Heart right ventricle (tissue), 16 donors: ENCODE measurements around the gene PIWIL4. TPM values are rescaled to one million over a fixed set of nuclear protein-coding genes. Genes with fewer than 3 reads are reported as not detected.
A peak's percentile ranks its signal among the peaks of the same experiment; 100 is the strongest.

Experiments
- ATAC-seq, 8 donors: fragments of 200-7000 bp; cut with Tn5 transposase; one replicate each; pipeline ENCODE4 v1.9.1; 2020; ENCODE audit warnings: mild to moderate bottlenecking in 8 of 8, moderate library complexity in 8 of 8, moderate number of reproducible peaks in 1 of 8
- DNase-seq, 2 donors: peaks; one replicate each; pipeline ENCODE4 v3.0.0-alpha.2; 2020
- H3K27ac ChIP-seq, 10 donors: fragments of 200-600 bp; sonication (generic) in 2 of 10; one replicate each; pipeline versions ENCODE4 v1.5.0 to v1.8.0; 2020 to 2022; ENCODE audit warnings: mild to moderate bottlenecking in 3 of 10
- H3K27me3 ChIP-seq, 7 donors: fragments of 200-600 bp; one replicate each; pipeline ENCODE4 v1.8.0; 2021 to 2022; ENCODE audit warnings: mild to moderate bottlenecking in 2 of 7
- H3K36me3 ChIP-seq, 9 donors: fragments of 200-600 bp; sonication (generic) in 1 of 9; one replicate each; pipeline versions ENCODE4 v1.5.0 to v1.8.0; 2020 to 2022; ENCODE audit warnings: mild to moderate bottlenecking in 2 of 9
- H3K4me1 ChIP-seq, 9 donors: fragments of 200-600 bp; sonication (generic) in 1 of 9; one replicate each; pipeline versions ENCODE4 v1.5.0 to v1.8.0; 2020 to 2022; ENCODE audit warnings: mild to moderate bottlenecking in 4 of 9
- H3K4me3 ChIP-seq, 10 donors: fragments of 200-600 bp; sonication (generic) in 2 of 10; one replicate each; pipeline versions ENCODE4 v1.5.0 to v1.8.0; 2020 to 2022; ENCODE audit warnings: mild to moderate bottlenecking in 7 of 10, moderate library complexity in 2 of 10
- H3K9me3 ChIP-seq, 11 donors: fragments of 200-600 bp in 10 of 11; sonication (generic) in 2 of 11; one replicate each; pipeline versions ENCODE4 v1.5.0 to v1.8.0; 2013 to 2022; ENCODE audit warnings: mild to moderate bottlenecking in 2 of 11, control low read depth in 1 of 11, moderate library complexity in 1 of 11
- CTCF ChIP-seq, 9 donors: fragments of 200-600 bp; sonication (generic) in 2 of 9; IDR thresholded peaks; one replicate each; pipeline versions ENCODE4 v1.5.0 to v1.8.0; 2021 to 2022; ENCODE audit warnings: antibody characterized with exemption in 9 of 9, mild to moderate bottlenecking in 5 of 9, moderate library complexity in 1 of 9
- WGBS, 2 donors: extraction: QIAGEN DNeasy Blood & Tissue Kit; methylation state at CpG; one replicate each; pipeline ENCODE4 v1.1.7; 2013; ENCODE audit warnings: inconsistent platforms in 1 of 2; 5-methylcytosine and 5-hydroxymethylcytosine counted together
- intact Hi-C, 10 donors: fragments of 100-400 bp; cut with DNase I; formaldehyde crosslinking; loops; one replicate each; pipeline versions ENCODE4 v1.11.1 to v1.14.2; 2022
- polyA plus RNA-seq, 2 donors: library from polyadenylated mRNA; stranded (reverse); fragments of 200-250 nt; gene quantifications; one replicate each; pipeline ENCODE4 v1.2.3, GENCODE V29; 2013
- total RNA-seq, 10 donors: library from RNA; stranded (reverse); fragmentation: NEBNext Ultra II Directional in 3 of 10; extraction: Animal tissue kit (Norgen Biotek cat#: 25700) in 3 of 10; gene quantifications; one replicate each; pipeline versions ENCODE4 v1.2.1 to v1.2.4, GENCODE V29; 2021 to 2023
- donor health status: Arrhythmogenic right ventricular cardiomyopathy.
- donor health status: ischemic (EF 13 %, LVEDD 7.1; RV severe dilation, severe dysfunction).
- donor health status: healthy with polysubstance abuse.
- donor health status: DM: no; HTN: yes; CAD: no.
- donor health status: DM: no; HTN: no; CAD: no.
- donor health status: ischemic (EF 25% LVEDD 6.9; RV normal size, moderate dysfunction).
- donor health status: ischemic (EF 25% LVEDD 5.7; RV mildly dilated, moderate dysfunction).
- donor health status: healthy.
- donor health status: DM: yes; HTN: yes; CAD: no.
- donor health status: Ischemic cardiomyopathy.
- donor health status: ischemic (EF 35%, LVEDD 5.7; RV mildly dilated, moderate dysfunction).
- donor health status: nonischemic (EF 11% LVEDD 7.7; RV severe dilation, severe dysfunction).
- donor health status: DM: yes; HTN: yes; CAD: no.
- donor health status: PGD.
- donor health status: ischemic (EF 29% LVEDD 5.4; RV normal size, mild dysfunction).
- donor health status: nonischemic (EF 23%, LVEDD 6.1; RV moderate dilation, normal function).

The PIWIL4 gene
- total and polyA plus RNA-seq, 12 donors = 0.37 to 2.6 (median 1.3) TPM

- DNase-seq = no peak
Observed at GRCh38 chr11:94583213-94583865, 16.2 kb downstream of the PIWIL4 start.

GRCh38 chr11:94583866-94584500 lies 16.8 kb downstream of the PIWIL4 start:
- WGBS, 2 donors = 73 to 75% methylated on average over 3 of the region's 3 CpGs
- DNase-seq (no peak), ATAC-seq (peak in 1 of 8 donors; percentile 51)
- Histone ChIP-seq H3K9me3 (no peaks in the 10 kb centered on the region), H3K27ac (peak overlapping the region in 1 of 10 donors; percentile 77), H3K27me3 (no peaks in the 10 kb centered on the region), H3K4me1 (peaks cover 0 to 26% (median 0%) of the 10 kb centered on the region in 9 donors), H3K4me3 (no peak overlapping the region), H3K36me3 (peaks cover 0 to 5% (median 0%) of the 10 kb centered on the region in 9 donors)
- intact Hi-C loops = no loop called here
- no peak for TF ChIP-seq CTCF (IDR thresholded peaks at IDR 0.05)

More at GRCh38 chr11:94583213-94583865, 16.2 kb downstream of the PIWIL4 start:
- intact Hi-C loops = no loop called here
- Histone ChIP-seq H3K9me3 (no peaks in the 10 kb centered on the region), H3K27ac (peak overlapping the region in 1 of 10 donors; percentile 77), H3K4me3 (no peak overlapping the region), H3K4me1 (peaks cover 0 to 26% (median 0%) of the 10 kb centered on the region in 9 donors), H3K36me3 (peaks cover 0 to 5% (median 0%) of the 10 kb centered on the region in 9 donors), H3K27me3 (no peaks in the 10 kb centered on the region)
- TF ChIP-seq CTCF (IDR thresholded peaks at IDR 0.05) = no peak
- WGBS, 2 donors = 74 to 82% methylated on average over 4 of the region's 4 CpGs
- ATAC-seq = no peak

- peaks cover 0 to 26% (median 0%) of the 10 kb centered on the region in 9 donors for H3K4me1 ChIP-seq
- peaks cover 0 to 14% (median 0%) of the 10 kb centered on the region in 9 donors for H3K36me3 ChIP-seq
- DNase-seq (no peak), ATAC-seq (no peak)
- no peaks in the 10 kb centered on the region for H3K27me3 ChIP-seq
- no peaks in the 10 kb centered on the region for H3K9me3 ChIP-seq
- no peak overlapping the region for H3K4me3 ChIP-seq
- WGBS, 2 donors = 98% methylated on average over 5 of the region's 5 CpGs
- TF ChIP-seq CTCF (IDR thresholded peaks at IDR 0.05) = no peak
- H3K27ac ChIP-seq = peak overlapping the region in 1 of 10 donors; percentile 77
- intact Hi-C loops = no loop called here
Observed at GRCh38 chr11:94584978-94585377, 17.8 kb downstream of the PIWIL4 start.

GRCh38 chr11:94585399-94585798 lies 18.2 kb downstream of the PIWIL4 start:
- H3K27ac ChIP-seq = no peak overlapping the region
- no peak for TF ChIP-seq CTCF (IDR thresholded peaks at IDR 0.05)
- H3K36me3 ChIP-seq = peaks cover 0 to 18% (median 0%) of the 10 kb centered on the region in 9 donors
- intact Hi-C loops = no loop called here
- no peak for ATAC-seq
- 93 to 96% methylated on average over 3 of the region's 3 CpGs for WGBS, 2 donors
- DNase-seq = no peak
- H3K4me1 ChIP-seq = peaks cover 0 to 26% (median 0%) of the 10 kb centered on the region in 9 donors
- H3K4me3 ChIP-seq = no peak overlapping the region
- no peaks in the 10 kb centered on the region for H3K9me3 ChIP-seq
- H3K27me3 ChIP-seq = no peaks in the 10 kb centered on the region
